Astrocyte (in vitro differentiated cells and primary cell): ENCODE results near the gene ZNF627. TPM values are rescaled to one million over a fixed set of nuclear protein-coding genes. Genes with fewer than 3 reads are reported as not detected.
A peak's percentile ranks its signal among the peaks of the same experiment; 100 is the strongest.

Experiments
- DNase-seq: peaks from one replicate; pipeline ENCODE4 v3.0.0-alpha.2; 2010; ENCODE audit warnings: low read depth
- FAIRE-seq: peaks from 2 replicates; lab custom pipeline; 2011; peaks lifted over from hg19 to GRCh38; lab: Jason Lieb, UNC
- H2AFZ ChIP-seq: 2 replicates; pipeline ENCODE4 v1.6.0; 2012; ENCODE audit warnings: low read depth, low read length, inconsistent platforms
- H3K27ac ChIP-seq: 2 replicates; pipeline ENCODE4 v1.5.1; 2011; ENCODE audit warnings: low read depth, low read length, inconsistent platforms
- H3K27me3 ChIP-seq: 2 replicates; pipeline ENCODE4 v1.6.0; 2011; ENCODE audit warnings: low read length, inconsistent platforms; ENCODE audit not compliant: insufficient read depth
- H3K36me3 ChIP-seq: 2 replicates; pipeline ENCODE4 v1.5.1; 2011; ENCODE audit warnings: low read length, inconsistent platforms; ENCODE audit not compliant: insufficient read depth
- H3K4me1 ChIP-seq: 2 replicates; pipeline ENCODE4 v1.5.1; 2011; ENCODE audit warnings: low read length, inconsistent platforms; ENCODE audit not compliant: insufficient read depth
- H3K4me2 ChIP-seq: 2 replicates; pipeline ENCODE4 v1.6.0; 2012; ENCODE audit warnings: low read length, inconsistent platforms
- H3K4me3 ChIP-seq: 2 replicates; pipeline ENCODE4 v1.5.1; 2011; ENCODE audit warnings: low read depth, mild to moderate bottlenecking, low read length, inconsistent platforms; ENCODE audit not compliant: insufficient read depth
- H3K79me2 ChIP-seq: 2 replicates; pipeline ENCODE4 v1.6.0; 2012; ENCODE audit warnings: mild to moderate bottlenecking, low read length, inconsistent platforms; ENCODE audit not compliant: insufficient read depth
- H3K9ac ChIP-seq: 2 replicates; pipeline ENCODE4 v1.6.0; 2012; ENCODE audit warnings: mild to moderate bottlenecking, low read length, inconsistent platforms
- H3K9me3 ChIP-seq: 2 replicates; pipeline ENCODE4 v1.5.1; 2012; ENCODE audit warnings: low read depth, mild to moderate bottlenecking, low read length, inconsistent platforms; ENCODE audit not compliant: insufficient read depth
- H4K20me1 ChIP-seq: 2 replicates; pipeline ENCODE4 v1.6.0; 2012; ENCODE audit warnings: low read length, inconsistent platforms; ENCODE audit not compliant: insufficient read depth
- H3K27ac Mint-ChIP-seq: one replicate; pipeline ENCODE4 v1.8.0; 2021; ENCODE audit warnings: mild to moderate bottlenecking, mixed read lengths; ENCODE audit not compliant: unreplicated experiment
- H3K27me3 Mint-ChIP-seq: one replicate; pipeline ENCODE4 v1.8.0; 2021; ENCODE audit warnings: low read depth, mixed read lengths; ENCODE audit not compliant: unreplicated experiment
- H3K36me3 Mint-ChIP-seq: one replicate; pipeline ENCODE4 v1.8.0; 2021; ENCODE audit warnings: low read depth, mixed read lengths; ENCODE audit not compliant: unreplicated experiment
- H3K4me1 Mint-ChIP-seq: one replicate; pipeline ENCODE4 v1.8.0; 2021; ENCODE audit warnings: low read depth, mixed read lengths; ENCODE audit not compliant: unreplicated experiment
- H3K4me3 Mint-ChIP-seq: one replicate; pipeline ENCODE4 v1.8.0; 2021; ENCODE audit warnings: mild to moderate bottlenecking, moderate library complexity, mixed read lengths; ENCODE audit not compliant: unreplicated experiment
- H3K9me3 Mint-ChIP-seq: one replicate; pipeline ENCODE4 v1.8.0; 2021; ENCODE audit warnings: mild to moderate bottlenecking, mixed read lengths; ENCODE audit not compliant: unreplicated experiment
- CTCF ChIP-seq: IDR thresholded peaks from 2 replicates; pipeline ENCODE4 v1.5.1; 2011; ENCODE audit warnings: low read depth, mild to moderate bottlenecking, inconsistent platforms, low read length, moderate library complexity; ENCODE audit not compliant: insufficient read depth
- EZH2 ChIP-seq: IDR thresholded peaks from 2 replicates; pipeline ENCODE4 v1.6.1; 2012; ENCODE audit warnings: mild to moderate bottlenecking, low read length, inconsistent platforms; ENCODE audit not compliant: insufficient read depth
- total RNA-seq: library from RNA; stranded (reverse); gene quantifications from 2 replicates; pipeline ENCODE4 v1.2.1, GENCODE V29; 2021

ZNF627 gene
- total RNA-seq, 1 donor from 2014 or later = 20.5 TPM

GRCh38 chr19:11639245-11639601, 41.9 kb downstream of the ZNF627 start:
- H3K9me3 Mint-ChIP-seq = peaks cover under 1% of the 10 kb centered on the region
- peak overlapping the region; percentile 97 for H3K4me2 ChIP-seq
- H3K4me3 ChIP-seq = peak overlapping the region; percentile 80
- no peaks in the 10 kb centered on the region for H3K4me1 ChIP-seq
- DNase-seq (no peak), FAIRE-seq (no peak)
- H3K27me3 Mint-ChIP-seq = no peaks in the 10 kb centered on the region
- no peak overlapping the region for H3K27ac ChIP-seq
- H3K36me3 Mint-ChIP-seq = no peaks in the 10 kb centered on the region
- no peaks in the 10 kb centered on the region for H3K9me3 ChIP-seq
- no peak overlapping the region for H3K9ac ChIP-seq
- no peaks in the 10 kb centered on the region for H3K4me1 Mint-ChIP-seq
- H4K20me1 ChIP-seq = no peaks in the 10 kb centered on the region
- no peak overlapping the region for H3K27ac Mint-ChIP-seq
- no peak overlapping the region for H2AFZ ChIP-seq
- H3K4me3 Mint-ChIP-seq = no peak overlapping the region
- no peaks in the 10 kb centered on the region for H3K27me3 ChIP-seq
- H3K79me2 ChIP-seq = peaks cover 3% of the 10 kb centered on the region
- no peak for TF ChIP-seq CTCF
- no peak for TF ChIP-seq EZH2
- no peaks in the 10 kb centered on the region for H3K36me3 ChIP-seq

- peak overlapping the region; percentile 89 for H3K4me3 Mint-ChIP-seq
- H4K20me1 ChIP-seq = no peaks in the 10 kb centered on the region
- H3K27me3 Mint-ChIP-seq = no peaks in the 10 kb centered on the region
- peak overlapping the region; percentile 89 for H3K27ac Mint-ChIP-seq
- H3K4me1 Mint-ChIP-seq = no peaks in the 10 kb centered on the region
- H3K79me2 ChIP-seq = peaks cover 3% of the 10 kb centered on the region
- H3K9ac ChIP-seq = peak overlapping the region; percentile 87
- no peaks in the 10 kb centered on the region for H3K9me3 ChIP-seq
- peak overlapping the region; percentile 94 for H2AFZ ChIP-seq
- peak overlapping the region; percentile 52 for H3K27ac ChIP-seq
- DNase-seq (peak; percentile 81), FAIRE-seq (peak; percentile 74)
- no peaks in the 10 kb centered on the region for H3K4me1 ChIP-seq
- peak overlapping the region; percentile 80 for H3K4me3 ChIP-seq
- TF ChIP-seq CTCF (no peak), EZH2 (no peak)
- no peaks in the 10 kb centered on the region for H3K27me3 ChIP-seq
- no peaks in the 10 kb centered on the region for H3K36me3 Mint-ChIP-seq
- H3K9me3 Mint-ChIP-seq = no peaks in the 10 kb centered on the region
- H3K4me2 ChIP-seq = peak overlapping the region; percentile 97
- no peaks in the 10 kb centered on the region for H3K36me3 ChIP-seq
Observed at GRCh38 chr19:11639602-11640471, 42.6 kb downstream of the ZNF627 start.

GRCh38 chr19:11641244-11641643, 44.0 kb downstream of the ZNF627 start:
- no peaks in the 10 kb centered on the region for H3K27me3 Mint-ChIP-seq
- Histone ChIP-seq H3K9me3 (no peaks in the 10 kb centered on the region), H3K4me1 (no peaks in the 10 kb centered on the region), H4K20me1 (no peaks in the 10 kb centered on the region), H3K4me2 (no peak overlapping the region), H3K4me3 (no peak overlapping the region), H3K79me2 (peaks cover 3% of the 10 kb centered on the region), H3K36me3 (no peaks in the 10 kb centered on the region), H2AFZ (no peak overlapping the region), H3K27ac (no peak overlapping the region), H3K27me3 (no peaks in the 10 kb centered on the region), H3K9ac (no peak overlapping the region)
- H3K4me3 Mint-ChIP-seq = no peak overlapping the region
- no peak overlapping the region for H3K27ac Mint-ChIP-seq
- H3K9me3 Mint-ChIP-seq = no peaks in the 10 kb centered on the region
- no peaks in the 10 kb centered on the region for H3K36me3 Mint-ChIP-seq
- TF ChIP-seq EZH2 (no peak), CTCF (no peak)
- FAIRE-seq = no peak
- no peak for DNase-seq
- H3K4me1 Mint-ChIP-seq = no peaks in the 10 kb centered on the region
